22Rv1 (cell line): ENCODE measurements around the gene NPEPL1.

ENCODE experiments used
- H3K27ac ChIP-seq: fragments of 450-650 bp; 2 replicates; pipeline ENCODE4 v1.5.1; 2017
- CTCF ChIP-seq: fragments of 450-650 bp; IDR thresholded peaks from 2 replicates; pipeline ENCODE4 v1.5.1; 2017; ENCODE audit warnings: mild to moderate bottlenecking
- ZFX ChIP-seq: fragments of 450-650 bp; IDR thresholded peaks from 2 replicates; pipeline ENCODE4 v1.6.1; 2017; ENCODE audit warnings: antibody characterized with exemption, borderline replicate concordance

NPEPL1 gene

GRCh38 chr20:58717278-58718091, 24.9 kb downstream of the NPEPL1 start:
- TF ChIP-seq ZFX, result no peak
- no peak for TF ChIP-seq CTCF
- H3K27ac ChIP-seq, result no peak overlapping the region

- no peak for TF ChIP-seq CTCF
- no peak for TF ChIP-seq ZFX
- H3K27ac ChIP-seq, result no peak overlapping the region
These were observed 25.5 kb downstream of the NPEPL1 start for GRCh38 chr20:58718121-58718563.

GRCh38 chr20:58718729-58719128, 26.1 kb downstream of the NPEPL1 start:
- TF ChIP-seq CTCF, result no peak

GRCh38 chr20:58719258-58719657, 26.7 kb downstream of the NPEPL1 start:
- TF ChIP-seq CTCF (no peak), ZFX (no peak)
- no peak overlapping the region for H3K27ac ChIP-seq

More at GRCh38 chr20:58718729-58719128, 26.1 kb downstream of the NPEPL1 start:
- H3K27ac ChIP-seq, result no peak overlapping the region

- no peak overlapping the region for H3K27ac ChIP-seq
- TF ChIP-seq CTCF, result no peak
- TF ChIP-seq ZFX, result no peak
These were observed 27.4 kb downstream of the NPEPL1 start for GRCh38 chr20:58719971-58720371.

- no peak for TF ChIP-seq CTCF
- no peak for TF ChIP-seq ZFX
- H3K27ac ChIP-seq, result no peak overlapping the region
These were observed 28.3 kb downstream of the NPEPL1 start for GRCh38 chr20:58720890-58721289.

- TF ChIP-seq ZFX (no peak), CTCF (no peak)
- no peak overlapping the region for H3K27ac ChIP-seq
These were observed 29.6 kb downstream of the NPEPL1 start for GRCh38 chr20:58721951-58722778.
